GM12878 (cell line): ENCODE measurements around the gene ALKBH2. TPM values are rescaled to one million over a fixed set of nuclear protein-coding genes. Genes with fewer than 3 reads are reported as not detected.

Experiments
- ATAC-seq: fragments of 200-7000 bp; cut with Tn5 transposase; 3 replicates; pipeline ENCODE4 v1.9.1; 2020; ENCODE audit warnings: mild to moderate bottlenecking, moderate library complexity
- BruUV-seq: library from RNA; stranded (reverse); fragments of 400-500 nt; replicated peaks from 2 replicates; lab custom pipeline; 2021; lab: Mats Ljungman, UMichigan
- CTCF ChIA-PET: fragments of 300-600 bp; sonication (Branson Sonifier 250); formaldehyde crosslinking; extraction: SDS; loops from one replicate; lab custom pipeline; 2021; ENCODE audit warnings: inconsistent platforms; lab: Yijun Ruan, JAX
- POLR2A ChIA-PET: fragments of 350-600 bp; formaldehyde crosslinking; extraction: SDS; loops from one replicate; lab custom pipeline; 2021; ENCODE audit warnings: inconsistent platforms; lab: Charles Lee
- RAD21 ChIA-PET: fragments of 300-600 bp; sonication (Branson Sonifier 250); formaldehyde crosslinking; loops from one replicate; lab custom pipeline; 2023; ENCODE audit warnings: antibody characterized with exemption; ENCODE audit not compliant: unreplicated experiment; lab: Charles Lee
- SMC1A ChIA-PET: fragments of 300-600 bp; sonication (Branson Sonifier 250); formaldehyde crosslinking; loops from one replicate; lab custom pipeline; 2023; ENCODE audit not compliant: unreplicated experiment, uncharacterized antibody; lab: Charles Lee
- DNase-seq: peaks from one replicate; pipeline ENCODE4 v3.0.0-alpha.2; 2011; ENCODE audit warnings: low read depth, low spot score
- FAIRE-seq: peaks from 3 replicates; lab custom pipeline; 2011; peaks lifted over from hg19 to GRCh38; lab: Jason Lieb, UNC
- H2AFZ ChIP-seq: 2 replicates; pipeline ENCODE4 v1.6.0; 2011; ENCODE audit warnings: low read depth, low read length, control low read depth; ENCODE audit not compliant: control insufficient read depth
- H3K27ac ChIP-seq: 2 replicates; pipeline ENCODE4 v1.5.1; 2011; ENCODE audit warnings: control low read depth; ENCODE audit not compliant: control insufficient read depth, insufficient read depth
- H3K27me3 ChIP-seq, 2 experiments: replicated peaks in 1 of 2; 2 replicates each; pipeline versions ENCODE4 v1.6.0 to v1.6.1; 2011; ENCODE audit warnings: low read length in 1 of 2; ENCODE audit not compliant: control insufficient read depth in 2 of 2, insufficient read depth in 2 of 2
- H3K36me3 ChIP-seq, 2 experiments: 2 replicates each; pipeline ENCODE4 v1.5.1; 2011; ENCODE audit warnings: low read length in 1 of 2; ENCODE audit not compliant: control insufficient read depth in 2 of 2, insufficient read depth in 2 of 2
- H3K4me1 ChIP-seq: 2 replicates; pipeline ENCODE4 v1.6.1; 2011; ENCODE audit warnings: mild to moderate bottlenecking, low read length, moderate library complexity, mixed read lengths; ENCODE audit not compliant: control insufficient read depth, insufficient read depth
- H3K4me2 ChIP-seq: 2 replicates; pipeline ENCODE4 v1.6.0; 2011; ENCODE audit warnings: control low read depth; ENCODE audit not compliant: control insufficient read depth, insufficient read depth
- H3K4me3 ChIP-seq: fragments of 200-600 bp; sonication (generic); 2 replicates; pipeline ENCODE4 v1.5.1; 2016
- H3K79me2 ChIP-seq: 2 replicates; pipeline ENCODE4 v1.6.0; 2011; ENCODE audit warnings: low read length; ENCODE audit not compliant: control insufficient read depth, insufficient read depth
- H3K9ac ChIP-seq: 2 replicates; pipeline ENCODE4 v1.8.0; 2011; ENCODE audit warnings: low read length, control low read depth, mixed read lengths; ENCODE audit not compliant: control insufficient read depth, insufficient read depth
- H3K9me3 ChIP-seq: replicated peaks from 3 replicates; pipeline ENCODE4 v1.5.1; 2011; ENCODE audit warnings: mild to moderate bottlenecking, low read length; ENCODE audit not compliant: control insufficient read depth, insufficient read depth
- H4K20me1 ChIP-seq: 2 replicates; pipeline ENCODE4 v1.6.0; 2011; ENCODE audit not compliant: control insufficient read depth, insufficient read depth
- BACH1 ChIP-seq: fragments of 450-650 bp; IDR thresholded peaks from 2 replicates; pipeline ENCODE4 v1.6.1; 2017; ENCODE audit warnings: mild to moderate bottlenecking, borderline replicate concordance
- CHD1 ChIP-seq: IDR thresholded peaks from 2 replicates; pipeline ENCODE4 v1.6.1; 2012; ENCODE audit warnings: low read depth, low read length, improper control_type of control experiment
- EED ChIP-seq: sonication (generic); IDR thresholded peaks from 2 replicates; pipeline ENCODE4 v1.6.1; 2016; ENCODE audit warnings: antibody characterized with exemption, low read depth
- ETV6 ChIP-seq, 2 experiments: fragments of 450-650 bp in 1 of 2; IDR thresholded peaks in 1 of 2; conservative IDR thresholded peaks in 1 of 2; 2 replicates each; pipeline ENCODE4 v1.6.1; 2014; ENCODE audit warnings: antibody characterized with exemption in 1 of 2, borderline replicate concordance in 1 of 2, low read depth in 1 of 2, mild to moderate bottlenecking in 1 of 2, moderate library complexity in 1 of 2
- RFX5 ChIP-seq: IDR thresholded peaks from 2 replicates; pipeline ENCODE4 v1.6.1; 2011; ENCODE audit warnings: low read depth, low read length, improper control_type of control experiment
- ZNF217 ChIP-seq: fragments of 450-650 bp; IDR thresholded peaks from 2 replicates; pipeline ENCODE4 v1.6.1; 2017; ENCODE audit warnings: antibody characterized with exemption, mild to moderate bottlenecking
- ZNF622 ChIP-seq: fragments of 450-650 bp; IDR thresholded peaks from 2 replicates; pipeline ENCODE4 v1.6.1; 2017; ENCODE audit warnings: mild to moderate bottlenecking, inconsistent platforms
- WGBS: methylation state at CpG from one replicate; pipeline ENCODE4 v1.1.6; 2016; ENCODE audit warnings: low lambda C conversion rate; ENCODE audit not compliant: insufficient replicate concordance, insufficient coverage; ENCODE audit errors: missing lambda C conversion rate; 5-methylcytosine and 5-hydroxymethylcytosine counted together
- in situ Hi-C: fragments of 300-500 bp; cut with MboI; formaldehyde crosslinking; loops from 9 replicates; pipeline ENCODE4 v1.14.3; 2018; ENCODE audit warnings: mixed read lengths
- intact Hi-C: fragments of 100-400 bp; cut with micrococcal nuclease; formaldehyde crosslinking; loops from one replicate; pipeline ENCODE4 v1.14.2; 2022; ENCODE audit not compliant: unreplicated experiment
- polyA plus RNA-seq, 11 experiments: library from polyadenylated mRNA; depleted of rRNA in 4 of 11; unstranded in 6 of 11; stranded (reverse) in 5 of 11; fragments of >200 nt; fragmentation: Nextera tagmentation in 4 of 11; fragmentation: Illumina TruSeq in 1 of 11; extraction: Ambion mirVana in 4 of 11; extraction: Trizol in 1 of 11; gene quantifications; 1 replicate in 1 of 11; 2 replicates in 10 of 11; pipeline versions ENCODE4 v1.2.1 to v1.2.3, GENCODE V29; 2011 to 2016; ENCODE audit warnings: inconsistent platforms in 2 of 11, missing spikeins in 2 of 11, low read depth in 1 of 11
- total RNA-seq, 4 experiments: library from RNA; depleted of rRNA in 3 of 4; stranded (reverse); fragments of >200 nt in 3 of 4; fragmentation: Illumina TruSeq in 1 of 4; extraction: Trizol in 1 of 4; gene quantifications; 2 replicates each; pipeline versions ENCODE4 v1.2.1 to v1.2.3, GENCODE V29; 2013 to 2021
- TF ChIP-seq, protein P1 (sequence below): fragments of 450-650 bp; formaldehyde crosslinking; IDR thresholded peaks from 2 replicates; pipeline ENCODE4 v1.4.0; 2022; ENCODE audit warnings: mild to moderate bottlenecking, moderate library complexity
- TF ChIP-seq, protein P2 (sequence below): fragments of 450-650 bp; IDR thresholded peaks from 2 replicates; pipeline ENCODE4 v1.6.1; 2018; ENCODE audit warnings: mild to moderate bottlenecking, low read depth, moderate library complexity; ENCODE audit not compliant: partially characterized antibody

ALKBH2 gene
- total and polyA plus RNA-seq, 10 of the 15 experiments (the other 5 are each of a cell fraction or from before 2014, with no cell fraction given), result 5.6 to 40.3 (median 31.2) TPM

DNA sequence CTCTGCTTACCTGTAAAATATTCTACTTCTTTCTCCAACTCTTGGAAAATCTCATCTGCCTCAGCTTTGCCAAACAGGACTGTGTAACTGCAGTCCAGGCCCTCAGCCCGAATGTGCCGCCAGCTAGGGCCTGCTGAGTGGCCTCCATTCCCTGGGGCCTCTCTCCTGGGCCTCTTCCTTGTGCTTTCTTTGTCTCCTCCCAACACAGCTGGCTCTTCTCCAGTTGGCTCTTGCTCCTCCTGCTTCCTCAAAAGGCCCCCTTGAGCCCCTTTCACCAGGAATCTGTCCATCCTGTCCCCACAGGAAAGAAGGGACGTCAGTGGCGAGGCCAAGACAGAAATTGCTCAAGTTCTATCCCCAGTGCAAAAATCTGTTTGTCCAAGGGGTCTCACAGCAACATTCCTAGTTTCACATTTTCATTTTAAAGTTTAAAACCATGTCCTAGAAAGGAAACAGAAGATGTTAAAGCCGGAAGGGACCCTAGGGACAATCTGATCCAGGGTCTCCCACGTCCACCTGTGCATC is 713 bp downstream of the ALKBH2 start:
- Histone ChIP-seq H2AFZ (peak overlapping the region; percentile 98), H3K9me3 (no peaks in the 10 kb centered on the region), H4K20me1 (no peaks in the 10 kb centered on the region), H3K27me3 (no peaks in the 10 kb centered on the region), H3K27ac (peak overlapping the region; percentile 77), H3K4me1 (peaks cover 7% of the 10 kb centered on the region), H3K4me3 (peak overlapping the region; percentile 77), H3K9ac (peak overlapping the region; percentile 78), H3K36me3 (peaks cover 5 to 6% of the 10 kb centered on the region in 2 experiments; a peak in 3 of 4 replicates), H3K79me2 (peaks cover 23% of the 10 kb centered on the region), H3K4me2 (peak overlapping the region; percentile 90)
- POLR2A ChIA-PET, result interaction anchor here (1.0 to 1.4 kb wide), 3 partner anchors 38 to 428 kb away, joined by 3 to 5 read pairs (median 3); no protein-coding TSS in a partner anchor
- peak; percentile 66 for FAIRE-seq
- RAD21 ChIA-PET, result interaction anchor here (0.7 to 1.9 kb wide), 13 partner anchors 8 to 577 kb away, joined by 3 to 8 read pairs (median 3); partner anchors contain the start of genes FICD and SSH1
- SMC1A ChIA-PET, result interaction anchor here (0.7 to 3.4 kb wide), 13 partner anchors 39 to 1174 kb away, joined by 3 to 15 read pairs (median 3); partner anchors contain the start of gene USP30
- no peak for DNase-seq
- CTCF ChIA-PET, result interaction anchor here (0.6 to 4.3 kb wide), 19 partner anchors 9 to 1029 kb away, joined by 3 to 33 read pairs (median 3); partner anchors contain the start of gene USP30
- BruUV-seq, result no TSS peak
- in situ Hi-C loops, result loop anchor here (5.0 to 10.0 kb wide), 5 partner anchors 205 to 525 kb away; partner anchors contain the start of gene SELPLG
- TF ChIP-seq BACH1, result no peak
- 0 out of 2 replicates have a peak, but pooled peaks have one; percentile 23 for TF ChIP-seq EED
- peak; percentile 5; the same call in 2 of the 3 replicates for ATAC-seq
- intact Hi-C loops, result loop anchor here (1.0 to 10.0 kb wide), 8 partner anchors 38 to 522 kb away; partner anchors contain the start of gene SELPLG
- WGBS, result 29% methylated on average over 6 of the region's 6 CpGs

DNA sequence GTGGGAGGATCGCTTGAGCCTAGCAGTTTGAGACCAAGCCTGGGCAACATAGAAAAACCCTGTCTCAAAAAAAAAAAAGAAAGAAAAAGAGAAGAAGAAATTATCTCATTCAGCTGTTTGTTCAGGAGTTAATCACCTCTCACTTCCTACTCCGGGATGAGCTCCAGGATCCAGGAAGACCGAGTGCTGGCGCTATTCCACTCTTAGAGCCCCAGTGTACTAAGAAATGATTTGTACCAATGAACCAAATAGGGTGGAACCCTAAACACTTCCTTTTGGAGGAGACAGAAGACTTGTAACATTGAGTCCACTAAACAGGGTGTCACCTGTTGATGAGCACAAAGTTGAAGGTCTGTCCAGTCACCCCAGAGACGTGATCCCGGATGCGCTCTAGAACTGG is 3.6 kb downstream of the ALKBH2 start:
- SMC1A ChIA-PET, result interaction anchor here (0.6 kb wide), 1 partner anchor 42 kb away, joined by 3 read pairs; no protein-coding TSS in a partner anchor
- H3K79me2 ChIP-seq, result peaks cover 23% of the 10 kb centered on the region
- FAIRE-seq, result no peak
- CTCF ChIA-PET, result no interaction called here
- H3K4me3 ChIP-seq, result no peak overlapping the region
- ATAC-seq, result no peak
- WGBS, result 98% methylated on average over 7 of the region's 7 CpGs
- H4K20me1 ChIP-seq, result no peaks in the 10 kb centered on the region
- H2AFZ ChIP-seq, result no peak overlapping the region
- no peak overlapping the region for H3K4me2 ChIP-seq
- H3K9ac ChIP-seq, result no peak overlapping the region
- no peaks in the 10 kb centered on the region for H3K27me3 ChIP-seq
- intact Hi-C loops (loop anchor here (5.0 to 10.0 kb wide), 3 partner anchors 122 to 455 kb away; partner anchors contain the start of gene SELPLG), in situ Hi-C loops (loop anchor here (5.0 to 10.0 kb wide), 5 partner anchors 202 to 522 kb away; partner anchors contain the start of gene SELPLG)
- BruUV-seq, result no TSS peak
- peaks cover 7% of the 10 kb centered on the region for H3K4me1 ChIP-seq
- H3K27ac ChIP-seq, result no peak overlapping the region
- DNase-seq, result no peak
- RAD21 ChIA-PET, result no interaction called here
- H3K9me3 ChIP-seq, result no peaks in the 10 kb centered on the region
- H3K36me3 ChIP-seq, result peaks cover 6 to 7% of the 10 kb centered on the region in 2 experiments; a peak in 3 of 4 replicates
- POLR2A ChIA-PET, result no interaction called here
- TF ChIP-seq ZNF217, result no peak
- TF ChIP-seq, protein P1, sequence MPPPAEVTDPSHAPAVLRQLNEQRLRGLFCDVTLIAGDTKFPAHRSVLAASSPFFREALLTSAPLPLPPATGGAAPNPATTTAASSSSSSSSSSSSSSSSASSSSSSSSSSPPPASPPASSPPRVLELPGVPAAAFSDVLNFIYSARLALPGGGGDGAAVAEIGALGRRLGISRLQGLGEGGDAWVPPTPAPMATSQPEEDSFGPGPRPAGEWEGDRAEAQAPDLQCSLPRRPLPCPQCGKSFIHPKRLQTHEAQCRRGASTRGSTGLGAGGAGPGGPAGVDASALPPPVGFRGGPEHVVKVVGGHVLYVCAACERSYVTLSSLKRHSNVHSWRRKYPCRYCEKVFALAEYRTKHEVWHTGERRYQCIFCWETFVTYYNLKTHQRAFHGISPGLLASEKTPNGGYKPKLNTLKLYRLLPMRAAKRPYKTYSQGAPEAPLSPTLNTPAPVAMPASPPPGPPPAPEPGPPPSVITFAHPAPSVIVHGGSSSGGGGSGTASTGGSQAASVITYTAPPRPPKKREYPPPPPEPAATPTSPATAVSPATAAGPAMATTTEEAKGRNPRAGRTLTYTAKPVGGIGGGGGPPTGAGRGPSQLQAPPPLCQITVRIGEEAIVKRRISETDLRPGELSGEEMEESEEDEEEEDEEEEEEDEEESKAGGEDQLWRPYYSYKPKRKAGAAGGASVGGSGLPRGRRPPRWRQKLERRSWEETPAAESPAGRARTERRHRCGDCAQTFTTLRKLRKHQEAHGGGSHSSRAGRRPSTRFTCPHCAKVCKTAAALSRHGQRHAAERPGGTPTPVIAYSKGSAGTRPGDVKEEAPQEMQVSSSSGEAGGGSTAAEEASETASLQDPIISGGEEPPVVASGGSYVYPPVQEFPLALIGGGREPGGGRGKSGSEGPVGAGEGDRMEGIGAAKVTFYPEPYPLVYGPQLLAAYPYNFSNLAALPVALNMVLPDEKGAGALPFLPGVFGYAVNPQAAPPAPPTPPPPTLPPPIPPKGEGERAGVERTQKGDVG (CRISPR knock-in tag), result no peak
- no peak for TF ChIP-seq RFX5
- TF ChIP-seq CHD1, result no peak
- TF ChIP-seq, protein P2, sequence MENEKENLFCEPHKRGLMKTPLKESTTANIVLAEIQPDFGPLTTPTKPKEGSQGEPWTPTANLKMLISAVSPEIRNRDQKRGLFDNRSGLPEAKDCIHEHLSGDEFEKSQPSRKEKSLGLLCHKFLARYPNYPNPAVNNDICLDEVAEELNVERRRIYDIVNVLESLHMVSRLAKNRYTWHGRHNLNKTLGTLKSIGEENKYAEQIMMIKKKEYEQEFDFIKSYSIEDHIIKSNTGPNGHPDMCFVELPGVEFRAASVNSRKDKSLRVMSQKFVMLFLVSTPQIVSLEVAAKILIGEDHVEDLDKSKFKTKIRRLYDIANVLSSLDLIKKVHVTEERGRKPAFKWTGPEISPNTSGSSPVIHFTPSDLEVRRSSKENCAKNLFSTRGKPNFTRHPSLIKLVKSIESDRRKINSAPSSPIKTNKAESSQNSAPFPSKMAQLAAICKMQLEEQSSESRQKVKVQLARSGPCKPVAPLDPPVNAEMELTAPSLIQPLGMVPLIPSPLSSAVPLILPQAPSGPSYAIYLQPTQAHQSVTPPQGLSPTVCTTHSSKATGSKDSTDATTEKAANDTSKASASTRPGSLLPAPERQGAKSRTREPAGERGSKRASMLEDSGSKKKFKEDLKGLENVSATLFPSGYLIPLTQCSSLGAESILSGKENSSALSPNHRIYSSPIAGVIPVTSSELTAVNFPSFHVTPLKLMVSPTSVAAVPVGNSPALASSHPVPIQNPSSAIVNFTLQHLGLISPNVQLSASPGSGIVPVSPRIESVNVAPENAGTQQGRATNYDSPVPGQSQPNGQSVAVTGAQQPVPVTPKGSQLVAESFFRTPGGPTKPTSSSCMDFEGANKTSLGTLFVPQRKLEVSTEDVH, result no peak
- TF ChIP-seq ETV6 (conservative IDR thresholded peaks at IDR 0.05 in 1 of 2, IDR thresholded peaks at IDR 0.05 in 1 of 2; ENCODE audit: borderline replicate concordance in 1 of 2, low read depth in 1 of 2), result no peak
- no peak for TF ChIP-seq ZNF622
